ENCODE measurements around the gene PRPSAP2. TPM values are rescaled to one million over a fixed set of nuclear protein-coding genes. Genes with fewer than 3 reads are reported as not detected.

The PRPSAP2 gene
- total and polyA plus RNA-seq, 8 donors: 5.3 to 478 (median 25.0) TPM

DNA sequence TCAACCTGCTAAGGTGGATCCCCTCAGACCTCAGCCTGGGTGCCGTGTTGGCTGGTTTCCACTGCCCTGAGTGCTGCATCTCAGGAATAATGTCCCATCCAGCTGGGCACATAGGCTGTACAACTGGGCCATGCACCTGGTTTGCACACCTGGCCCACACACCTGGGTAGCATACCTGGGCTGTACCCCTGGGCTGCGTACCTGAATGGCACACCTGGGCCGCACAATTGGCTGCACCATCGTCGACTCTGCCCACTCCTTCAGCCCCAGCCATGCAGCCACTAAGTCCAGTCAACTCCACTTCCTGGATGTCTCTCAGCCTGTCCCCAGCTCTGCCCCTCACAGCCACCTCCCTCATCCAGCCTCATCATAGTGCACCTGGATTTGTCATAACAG, 101.9 kb downstream of the PRPSAP2 start:
- no peak overlapping the region for H3K27ac ChIP-seq
- H3K4me3 ChIP-seq: no peak overlapping the region
- H3K27me3 ChIP-seq: no peaks in the 10 kb centered on the region
- H3K9me3 ChIP-seq: no peaks in the 10 kb centered on the region
- TF ChIP-seq, protein P1, sequence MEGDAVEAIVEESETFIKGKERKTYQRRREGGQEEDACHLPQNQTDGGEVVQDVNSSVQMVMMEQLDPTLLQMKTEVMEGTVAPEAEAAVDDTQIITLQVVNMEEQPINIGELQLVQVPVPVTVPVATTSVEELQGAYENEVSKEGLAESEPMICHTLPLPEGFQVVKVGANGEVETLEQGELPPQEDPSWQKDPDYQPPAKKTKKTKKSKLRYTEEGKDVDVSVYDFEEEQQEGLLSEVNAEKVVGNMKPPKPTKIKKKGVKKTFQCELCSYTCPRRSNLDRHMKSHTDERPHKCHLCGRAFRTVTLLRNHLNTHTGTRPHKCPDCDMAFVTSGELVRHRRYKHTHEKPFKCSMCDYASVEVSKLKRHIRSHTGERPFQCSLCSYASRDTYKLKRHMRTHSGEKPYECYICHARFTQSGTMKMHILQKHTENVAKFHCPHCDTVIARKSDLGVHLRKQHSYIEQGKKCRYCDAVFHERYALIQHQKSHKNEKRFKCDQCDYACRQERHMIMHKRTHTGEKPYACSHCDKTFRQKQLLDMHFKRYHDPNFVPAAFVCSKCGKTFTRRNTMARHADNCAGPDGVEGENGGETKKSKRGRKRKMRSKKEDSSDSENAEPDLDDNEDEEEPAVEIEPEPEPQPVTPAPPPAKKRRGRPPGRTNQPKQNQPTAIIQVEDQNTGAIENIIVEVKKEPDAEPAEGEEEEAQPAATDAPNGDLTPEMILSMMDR (IDR thresholded peaks at IDR 0.05): no peak
- TF ChIP-seq POLR2A (IDR thresholded peaks at IDR 0.05): no peak
- no peak for TF ChIP-seq POLR2AphosphoS5 (IDR thresholded peaks at IDR 0.05)
- no peak for TF ChIP-seq EP300 (IDR thresholded peaks at IDR 0.05)
- intact Hi-C loops (cut with DNase I; ENCODE audit: low total_unique reads): no loop called here
- 90 to 97% (median 94%) methylated on average over 5 of the region's 5 CpGs for WGBS, 5 donors
- peaks cover 0 to 3% (median 0%) of the 10 kb centered on the region in 4 donors for H3K4me1 ChIP-seq
- no peaks in the 10 kb centered on the region for H3K36me3 ChIP-seq
- DNase-seq: no peak

- no peak for DNase-seq
- Histone ChIP-seq H3K27ac (no peak overlapping the region), H3K4me1 (peaks cover 0 to 3% (median 0%) of the 10 kb centered on the region in 4 donors), H3K27me3 (no peaks in the 10 kb centered on the region), H3K36me3 (no peaks in the 10 kb centered on the region), H3K4me3 (no peak overlapping the region), H3K9me3 (no peaks in the 10 kb centered on the region)
- intact Hi-C loops (cut with DNase I; ENCODE audit: low total_unique reads): no loop called here
- TF ChIP-seq, protein P1 (IDR thresholded peaks at IDR 0.05): no peak
- TF ChIP-seq POLR2AphosphoS5 (IDR thresholded peaks at IDR 0.05): no peak
- no peak for TF ChIP-seq EP300 (IDR thresholded peaks at IDR 0.05)
- no peak for TF ChIP-seq POLR2A (IDR thresholded peaks at IDR 0.05)
- 86 to 94% (median 91%) methylated on average over 12 to 15 of the region's 15 CpGs for WGBS, 5 donors
These were observed 102.3 kb downstream of the PRPSAP2 start for GRCh38 chr17:18960241-18960665.

DNA sequence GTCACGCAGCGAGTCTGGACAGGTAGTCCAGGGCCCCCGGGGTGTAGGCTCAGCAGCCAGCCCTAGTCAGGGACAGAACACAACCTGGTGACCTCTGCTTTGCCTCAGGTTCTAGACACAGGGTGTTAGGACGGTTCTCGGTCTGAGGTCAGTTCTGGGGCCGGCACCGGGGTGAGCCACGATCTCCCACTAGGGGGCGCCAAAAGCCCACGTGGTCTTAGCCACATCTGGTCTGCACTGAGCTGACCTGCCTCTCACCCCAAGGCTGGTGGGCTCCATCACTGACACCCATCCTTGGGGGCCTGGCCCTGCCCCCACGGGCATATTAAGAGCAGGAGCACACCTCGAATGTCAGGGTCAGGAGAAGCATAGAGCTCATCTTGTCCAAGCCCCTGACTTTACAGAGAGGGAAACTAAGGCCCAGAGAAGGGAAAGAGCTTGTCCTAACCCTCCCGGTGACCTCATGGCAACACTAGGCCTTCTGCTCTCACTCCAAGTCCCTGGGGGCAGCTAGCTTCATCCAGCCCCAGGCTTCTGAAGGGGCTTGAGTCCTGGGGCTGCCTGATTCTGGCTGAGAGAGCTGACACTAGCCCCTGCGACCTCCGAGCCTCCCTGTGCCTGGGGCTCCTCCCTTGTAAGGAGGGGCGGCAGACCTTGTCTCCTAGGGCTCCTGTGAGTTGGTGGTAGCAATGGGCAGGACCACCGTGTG, 103.0 kb downstream of the PRPSAP2 start:
- DNase-seq: peak; percentile 90 to 91
- TF ChIP-seq, protein P1 (IDR thresholded peaks at IDR 0.05): peak in 5 of 7 experiments; percentile 82 to 93 (median 92)
- TF ChIP-seq EP300 (IDR thresholded peaks at IDR 0.05): no peak
- no peak for TF ChIP-seq POLR2A (IDR thresholded peaks at IDR 0.05)
- TF ChIP-seq POLR2AphosphoS5 (IDR thresholded peaks at IDR 0.05): peak in 1 of 3 donors; percentile 57
- Histone ChIP-seq H3K27ac (no peak overlapping the region), H3K36me3 (no peaks in the 10 kb centered on the region), H3K4me3 (no peak overlapping the region), H3K27me3 (no peaks in the 10 kb centered on the region), H3K9me3 (no peaks in the 10 kb centered on the region), H3K4me1 (peaks cover 0 to 3% (median 0%) of the 10 kb centered on the region in 4 donors)
- WGBS, 5 donors: 34 to 62% (median 36%) methylated on average over 7 to 17 of the region's 17 CpGs
- intact Hi-C loops (cut with DNase I; ENCODE audit: low total_unique reads): no loop called here

GRCh38 chr17:18961634-18962493, 103.9 kb downstream of the PRPSAP2 start:
- WGBS, 5 donors: 68 to 84% (median 83%) methylated on average over 11 to 16 of the region's 16 CpGs
- Histone ChIP-seq H3K4me3 (no peak overlapping the region), H3K27me3 (no peaks in the 10 kb centered on the region), H3K27ac (no peak overlapping the region), H3K4me1 (peaks cover 0 to 6% (median 2%) of the 10 kb centered on the region in 4 donors), H3K9me3 (no peaks in the 10 kb centered on the region), H3K36me3 (no peaks in the 10 kb centered on the region)
- DNase-seq: peak in 1 of 2 donors; percentile 38
- TF ChIP-seq EP300 (IDR thresholded peaks at IDR 0.05): no peak
- intact Hi-C loops (cut with DNase I; ENCODE audit: low total_unique reads): no loop called here
